DOHH2 (cell line): ENCODE results near the gene GRIPAP1.

Experiments
- H3F3A ChIP-seq: fragments of 200-600 bp; sonication (generic), shearing (Covaris generic); 2 replicates; pipeline ENCODE4 v1.6.0; 2016; ENCODE audit warnings: antibody characterized with exemption, mild to moderate bottlenecking; ENCODE audit not compliant: control insufficient read depth, insufficient read depth
- H3K27ac ChIP-seq: fragments of 200-600 bp; sonication (generic); 2 replicates; pipeline ENCODE4 v1.5.1; 2014; ENCODE audit warnings: low read depth, mild to moderate bottlenecking, low read length, moderate library complexity
- H3K27me3 ChIP-seq: fragments of 200-600 bp; sonication (generic); 2 replicates; pipeline ENCODE4 v1.6.1; 2014; ENCODE audit warnings: mild to moderate bottlenecking, low read length, mixed read lengths; ENCODE audit not compliant: control insufficient read depth
- H3K36me3 ChIP-seq: fragments of 200-600 bp; sonication (generic); 2 replicates; pipeline ENCODE4 v1.6.1; 2014; ENCODE audit warnings: mild to moderate bottlenecking, low read length, moderate library complexity, mixed read lengths; ENCODE audit not compliant: control insufficient read depth
- H3K4me1 ChIP-seq: fragments of 200-600 bp; sonication (generic); 2 replicates; pipeline ENCODE4 v1.6.1; 2014; ENCODE audit warnings: mild to moderate bottlenecking, low read length, mixed read lengths; ENCODE audit not compliant: control insufficient read depth
- H3K4me2 ChIP-seq: fragments of 200-600 bp; sonication (generic); 2 replicates; pipeline ENCODE4 v1.6.0; 2014; ENCODE audit warnings: mild to moderate bottlenecking, low read length, moderate library complexity
- H3K4me3 ChIP-seq: fragments of 200-600 bp; sonication (generic); 2 replicates; pipeline ENCODE4 v1.5.1; 2014; ENCODE audit warnings: mild to moderate bottlenecking, low read length, mixed read lengths
- H3K79me2 ChIP-seq: fragments of 200-600 bp; sonication (generic); 2 replicates; pipeline ENCODE4 v1.6.1; 2014; ENCODE audit warnings: mild to moderate bottlenecking, low read length, mixed read lengths; ENCODE audit not compliant: control insufficient read depth
- H3K9me2 ChIP-seq: fragments of 200-600 bp; sonication (generic); replicated peaks from 2 replicates; pipeline ENCODE4 v1.6.1; 2014; ENCODE audit warnings: mild to moderate bottlenecking, low read length, mixed read lengths; ENCODE audit not compliant: control insufficient read depth
- H3K9me3 ChIP-seq: fragments of 200-600 bp; sonication (generic); 2 replicates; pipeline ENCODE4 v1.6.1; 2014; ENCODE audit warnings: antibody characterized with exemption, low read length, mixed read lengths; ENCODE audit not compliant: control insufficient read depth, insufficient read depth
- H4K20me1 ChIP-seq: fragments of 200-600 bp; sonication (generic); 2 replicates; pipeline ENCODE4 v1.6.0; 2014; ENCODE audit warnings: low read depth, mild to moderate bottlenecking, antibody characterized with exemption, low read length, moderate library complexity; ENCODE audit not compliant: control insufficient read depth, insufficient read depth
- EZH2phosphoT487 ChIP-seq: fragments of 200-600 bp; sonication (generic); IDR thresholded peaks from 2 replicates; pipeline ENCODE4 v1.6.1; 2017; ENCODE audit warnings: borderline replicate concordance, mild to moderate bottlenecking, antibody characterized with exemption, low read length, moderate library complexity, mixed read lengths
- TF ChIP-seq, protein P1 (sequence below): fragments of 200-600 bp; sonication (generic); IDR thresholded peaks from one replicate; pipeline ENCODE4 v1.5.1; 2014; ENCODE audit warnings: antibody characterized with exemption, mild to moderate bottlenecking, low read depth, low read length; ENCODE audit not compliant: poor library complexity, severe bottlenecking

The GRIPAP1 gene

GRCh38 chrX:49029876-49030275 is 27.8 kb upstream of the GRIPAP1 start:
- peaks cover 3% of the 10 kb centered on the region for H3K36me3 ChIP-seq
- no peaks in the 10 kb centered on the region for H3K4me1 ChIP-seq
- H3K27me3 ChIP-seq: no peaks in the 10 kb centered on the region
- H3K9me2 ChIP-seq: no peaks in the 10 kb centered on the region
- no peak overlapping the region for H3K4me2 ChIP-seq
- H3F3A ChIP-seq: no peaks in the 10 kb centered on the region
- no peaks in the 10 kb centered on the region for H4K20me1 ChIP-seq
- no peak for TF ChIP-seq EZH2phosphoT487
- TF ChIP-seq, protein P1, sequence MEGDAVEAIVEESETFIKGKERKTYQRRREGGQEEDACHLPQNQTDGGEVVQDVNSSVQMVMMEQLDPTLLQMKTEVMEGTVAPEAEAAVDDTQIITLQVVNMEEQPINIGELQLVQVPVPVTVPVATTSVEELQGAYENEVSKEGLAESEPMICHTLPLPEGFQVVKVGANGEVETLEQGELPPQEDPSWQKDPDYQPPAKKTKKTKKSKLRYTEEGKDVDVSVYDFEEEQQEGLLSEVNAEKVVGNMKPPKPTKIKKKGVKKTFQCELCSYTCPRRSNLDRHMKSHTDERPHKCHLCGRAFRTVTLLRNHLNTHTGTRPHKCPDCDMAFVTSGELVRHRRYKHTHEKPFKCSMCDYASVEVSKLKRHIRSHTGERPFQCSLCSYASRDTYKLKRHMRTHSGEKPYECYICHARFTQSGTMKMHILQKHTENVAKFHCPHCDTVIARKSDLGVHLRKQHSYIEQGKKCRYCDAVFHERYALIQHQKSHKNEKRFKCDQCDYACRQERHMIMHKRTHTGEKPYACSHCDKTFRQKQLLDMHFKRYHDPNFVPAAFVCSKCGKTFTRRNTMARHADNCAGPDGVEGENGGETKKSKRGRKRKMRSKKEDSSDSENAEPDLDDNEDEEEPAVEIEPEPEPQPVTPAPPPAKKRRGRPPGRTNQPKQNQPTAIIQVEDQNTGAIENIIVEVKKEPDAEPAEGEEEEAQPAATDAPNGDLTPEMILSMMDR: no peak
- H3K4me3 ChIP-seq: no peak overlapping the region
- no peak overlapping the region for H3K27ac ChIP-seq
- no peaks in the 10 kb centered on the region for H3K79me2 ChIP-seq
- no peaks in the 10 kb centered on the region for H3K9me3 ChIP-seq

DNA sequence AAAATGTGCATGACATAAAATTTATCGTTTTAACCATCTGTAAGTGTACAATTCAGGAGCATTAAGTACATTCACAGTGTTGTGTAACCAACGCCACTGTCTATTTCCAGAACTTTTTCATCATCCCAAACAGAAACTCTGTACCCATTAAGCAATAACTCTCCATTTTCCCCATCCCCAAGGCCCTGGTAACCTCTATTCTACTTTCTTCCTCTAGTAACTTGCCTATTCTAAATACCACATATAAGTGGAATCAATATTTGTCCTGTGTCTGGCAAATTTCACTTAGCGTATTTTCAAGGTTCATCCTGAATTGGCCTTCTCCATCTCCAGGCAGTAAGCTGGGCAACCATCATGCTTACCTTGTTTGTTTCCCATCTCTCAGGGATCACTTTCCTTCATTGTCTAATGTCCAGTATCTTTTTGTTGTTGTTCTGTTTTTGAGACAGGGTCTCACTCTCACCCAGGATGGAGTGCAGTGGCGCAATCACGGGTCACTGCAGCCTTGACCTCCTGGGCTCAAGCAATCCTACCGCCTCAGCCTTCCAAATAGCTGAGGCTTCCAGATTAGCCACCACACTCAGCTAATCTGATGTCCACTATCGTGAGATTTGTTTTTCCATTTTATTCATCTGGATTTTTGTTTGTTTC is 17.7 kb upstream of the GRIPAP1 start:
- Histone ChIP-seq H3K27me3 (no peaks in the 10 kb centered on the region), H3K79me2 (no peaks in the 10 kb centered on the region), H3K9me2 (no peaks in the 10 kb centered on the region), H3F3A (no peaks in the 10 kb centered on the region), H4K20me1 (no peaks in the 10 kb centered on the region), H3K27ac (no peak overlapping the region), H3K9me3 (no peaks in the 10 kb centered on the region), H3K36me3 (no peaks in the 10 kb centered on the region), H3K4me3 (no peak overlapping the region), H3K4me2 (no peak overlapping the region), H3K4me1 (no peaks in the 10 kb centered on the region)
- no peak for TF ChIP-seq EZH2phosphoT487
- TF ChIP-seq, protein P1: no peak

- no peaks in the 10 kb centered on the region for H3K4me1 ChIP-seq
- H3K79me2 ChIP-seq: no peaks in the 10 kb centered on the region
- H3F3A ChIP-seq: no peaks in the 10 kb centered on the region
- H3K27me3 ChIP-seq: no peaks in the 10 kb centered on the region
- no peaks in the 10 kb centered on the region for H3K36me3 ChIP-seq
- H4K20me1 ChIP-seq: no peaks in the 10 kb centered on the region
- no peak overlapping the region for H3K4me2 ChIP-seq
- no peaks in the 10 kb centered on the region for H3K9me2 ChIP-seq
- no peak overlapping the region for H3K4me3 ChIP-seq
- H3K27ac ChIP-seq: no peak overlapping the region
- H3K9me3 ChIP-seq: no peaks in the 10 kb centered on the region
- TF ChIP-seq, protein P1: no peak
Measured at GRCh38 chrX:49019050-49019449, 17.0 kb upstream of the GRIPAP1 start.
